Daoy (cell line): ENCODE results near the gene CDH2. TPM values are rescaled to one million over a fixed set of nuclear protein-coding genes. Genes with fewer than 3 reads are reported as not detected.

Experiments used
- DNase-seq: peaks from one replicate; pipeline ENCODE4 v3.0.0-alpha.2; 2015; ENCODE audit warnings: low read depth
- total RNA-seq: library from RNA; depleted of rRNA; stranded (reverse); fragments of >200 nt; shearing (Covaris generic); gene quantifications from 2 replicates; pipeline ENCODE4 v1.2.3, GENCODE V29; 2014; rRNA removed

Gene CDH2
- total RNA-seq, result 86.1 and 90.6 TPM in 2 replicates

- DNase-seq, result peak; percentile 92
These were observed at the start of gene CDH2 for GRCh38 chr18:28176948-28177827. Gene CDH2, minus strand, starts transcription at chr18:28177130. Its CDS starts 108 bp downstream, at chr18:28177022.

GRCh38 chr18:28212060-28212459, 35.1 kb upstream of the CDH2 start:
- no peak for DNase-seq

- DNase-seq, result no peak
These were observed 31.9 kb upstream of the CDH2 start for GRCh38 chr18:28208712-28209265.

- no peak for DNase-seq
These were observed 31.3 kb upstream of the CDH2 start for GRCh38 chr18:28208268-28208667.

GRCh38 chr18:28204154-28204553, 27.2 kb upstream of the CDH2 start:
- peak; percentile 49 for DNase-seq

- DNase-seq, result no peak
These were observed 24.1 kb upstream of the CDH2 start for GRCh38 chr18:28201056-28201455.

- DNase-seq, result no peak
These were observed 21.7 kb upstream of the CDH2 start for GRCh38 chr18:28198620-28199019.

- no peak for DNase-seq
These were observed 16.3 kb upstream of the CDH2 start for GRCh38 chr18:28193177-28193778.

GRCh38 chr18:28189400-28190239, 12.7 kb upstream of the CDH2 start:
- DNase-seq, result peak; percentile 16

GRCh38 chr18:28185121-28185520, 8.2 kb upstream of the CDH2 start:
- no peak for DNase-seq

- no peak for DNase-seq
These were observed 6.6 kb upstream of the CDH2 start for GRCh38 chr18:28183418-28184078.

GRCh38 chr18:28181616-28182015, 4.7 kb upstream of the CDH2 start:
- no peak for DNase-seq

- peak; percentile 24 for DNase-seq
These were observed 1.8 kb upstream of the CDH2 start for GRCh38 chr18:28178720-28179119.

GRCh38 chr18:28177828-28178635, 1.1 kb upstream of the CDH2 start:
- peak; percentile 87 for DNase-seq

- DNase-seq, result no peak
These were observed 307 bp downstream of the CDH2 start for GRCh38 chr18:28176698-28176947.

- DNase-seq, result peak; percentile 37
These were observed 816 bp downstream of the CDH2 start for GRCh38 chr18:28175930-28176697.

- peak; percentile 46 for DNase-seq
These were observed 1.6 kb downstream of the CDH2 start for GRCh38 chr18:28175150-28175929.

- DNase-seq, result no peak
These were observed 2.6 kb downstream of the CDH2 start for GRCh38 chr18:28174181-28174905.

GRCh38 chr18:28171837-28172236, 5.1 kb downstream of the CDH2 start:
- no peak for DNase-seq
